ENCODE measurements around the gene CTSA.

DNA sequence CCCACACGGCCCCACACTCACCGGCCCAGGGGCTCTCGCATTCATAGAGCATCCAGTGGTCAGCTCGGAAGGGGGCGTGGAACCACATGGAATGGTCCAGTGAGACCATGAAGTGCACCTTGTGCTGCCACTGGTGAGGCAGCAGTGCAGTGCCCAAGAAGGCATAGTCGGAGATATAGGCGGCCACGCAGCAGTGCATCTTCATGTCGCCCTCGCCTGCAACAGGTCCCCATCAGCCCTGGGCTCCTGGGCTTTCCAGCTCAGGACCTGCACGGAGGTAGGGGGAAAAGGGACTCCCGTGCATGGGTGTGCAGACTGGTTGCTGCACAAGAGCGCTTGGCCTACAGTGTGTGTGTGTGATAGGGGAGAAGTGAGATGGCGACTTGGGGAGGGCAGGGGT, 47.6 kb upstream of the CTSA start:
- TF ChIP-seq POLR2A (IDR thresholded peaks at IDR 0.05; ENCODE audit: low read depth, low read length) (no peak), TAF1 (IDR thresholded peaks at IDR 0.05; ENCODE audit: borderline replicate concordance, low read depth, low read length) (no peak)

Measured in GM12892 (cell line).